ENCODE results near the gene METTL15. TPM values are rescaled to one million over a fixed set of nuclear protein-coding genes. Genes with fewer than 3 reads are reported as not detected.
"Not testable (repeated sequence)": the region's sequence is repeated elsewhere in the genome, so short reads cannot be mapped to it uniquely, and the experiment has no call there.

METTL15 gene
- total RNA-seq, 1 experiment from 2014 or later = 15.8 TPM

DNA sequence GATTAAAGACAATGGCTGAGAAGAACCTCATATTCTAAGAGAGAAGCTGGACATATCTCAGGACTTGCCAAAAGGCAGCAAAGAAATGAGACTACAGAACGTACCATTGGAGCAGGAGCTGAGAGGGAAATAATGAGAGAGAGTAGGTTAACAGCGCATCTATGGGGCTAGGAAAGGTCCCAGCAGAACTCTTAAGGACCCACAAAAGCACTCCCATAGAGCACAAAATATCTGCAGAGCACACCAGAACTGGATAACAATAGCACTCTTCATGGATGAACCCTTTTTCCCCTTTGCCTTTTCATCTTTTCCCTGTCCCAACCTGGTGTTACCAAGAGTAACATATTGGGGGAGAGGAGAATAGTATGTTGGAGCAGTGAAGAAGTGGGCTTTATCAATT lies 245.8 kb downstream of the METTL15 start:
- Histone ChIP-seq H3K4me1 (replicated peaks) (no peaks in the 10 kb centered on the region), H3K27ac (no peak overlapping the region), H3K9me3 (replicated peaks) (no peaks in the 10 kb centered on the region), H3K4me3 (no peak overlapping the region), H3K27me3 (replicated peaks) (no peaks in the 10 kb centered on the region), H3K36me3 (no peaks in the 10 kb centered on the region)
- no peak for DNase-seq (ENCODE audit: low read depth in 1 of 2, low spot score in 2 of 2)

DNA sequence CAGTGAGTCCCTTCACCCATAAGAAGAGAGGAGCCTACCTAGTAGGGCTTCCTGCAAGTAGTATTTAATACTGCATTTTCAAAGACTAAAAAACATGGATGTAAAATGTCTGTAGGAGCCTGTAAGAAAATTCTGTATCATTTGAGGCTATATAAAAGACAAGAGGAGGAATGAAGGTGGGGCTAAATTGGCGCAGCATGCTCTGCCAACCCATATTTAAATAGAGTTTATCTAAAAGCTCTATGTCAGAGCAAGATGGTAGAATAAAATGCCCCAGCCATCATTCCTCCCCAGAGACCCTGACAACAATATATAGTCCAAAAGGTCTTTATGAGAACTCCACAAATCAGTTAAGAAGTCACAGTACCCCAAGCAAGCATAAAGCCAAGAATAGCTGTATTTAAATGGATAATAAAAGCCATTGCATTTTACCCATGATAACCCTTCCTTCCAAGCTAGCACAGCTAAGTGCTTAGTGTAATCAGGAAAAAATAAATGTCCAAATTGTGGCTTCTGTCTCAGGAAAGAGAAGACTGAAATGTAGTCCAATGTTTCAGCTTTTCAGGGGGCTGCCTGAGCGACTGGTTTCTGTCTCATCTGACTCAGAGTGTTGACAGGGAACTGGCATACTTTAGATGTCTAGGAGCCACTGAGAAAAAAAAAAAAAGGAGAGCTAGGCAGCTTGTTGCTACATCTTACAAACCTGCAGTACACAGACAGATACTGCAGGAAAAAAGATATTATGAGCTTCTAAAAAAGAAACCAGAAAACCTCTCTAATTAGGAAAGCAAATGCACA lies 258.6 kb downstream of the METTL15 start:
- Histone ChIP-seq H3K9me3 (replicated peaks) (no peaks in the 10 kb centered on the region), H3K36me3 (no peaks in the 10 kb centered on the region; the same call in 1 of the 2 replicates), H3K27ac (no peak overlapping the region), H3K4me1 (replicated peaks) (no peaks in the 10 kb centered on the region), H3K4me3 (no peak overlapping the region), H3K27me3 (replicated peaks) (no peaks in the 10 kb centered on the region)
- peak in 1 of 2 experiments; percentile 5 for DNase-seq (ENCODE audit: low read depth in 1 of 2, low spot score in 2 of 2)

- H3K27me3 ChIP-seq (replicated peaks); H3K4me3 ChIP-seq; H3K36me3 ChIP-seq; H3K4me1 ChIP-seq (replicated peaks); H3K9me3 ChIP-seq (replicated peaks); H3K27ac ChIP-seq; DNase-seq (ENCODE audit: low read depth in 1 of 2, low spot score in 2 of 2): not testable (repeated sequence)
These were observed 269.9 kb downstream of the METTL15 start for GRCh38 chr11:28378095-28378494.

Other genes with a start within 250 kb of the METTL15 start
- gene KIF18A, start 232 bp upstream of the METTL15 start, total RNA-seq (2014; rRNA removed; shearing (Covaris generic)) = 33.3 and 41.1 TPM in 2 replicates